ENCODE measurements around the gene SYNE4.
"Not testable (repeated sequence)": the region's sequence is repeated elsewhere in the genome, so short reads cannot be mapped to it uniquely, and the experiment has no call there.

SYNE4 gene

DNA sequence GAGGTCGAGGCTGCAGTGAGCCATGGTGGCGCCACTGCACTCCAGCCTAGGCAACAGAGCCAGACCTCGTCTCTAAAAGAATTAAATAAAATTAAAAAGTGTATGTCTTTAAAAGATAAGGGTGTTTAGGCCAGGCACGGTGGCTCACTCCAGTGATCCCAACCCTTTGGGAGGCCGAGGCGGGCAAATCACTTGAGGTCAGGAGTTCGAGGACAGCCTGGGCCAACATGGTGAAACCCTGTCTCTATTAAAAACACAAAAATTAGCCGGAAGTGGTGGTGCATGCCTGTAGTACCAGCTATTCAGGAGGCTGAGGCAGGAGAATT lies 21.1 kb downstream of the SYNE4 start:
- no peak for DNase-seq

GRCh38 chr19:35986664-35987570 lies 21.7 kb downstream of the SYNE4 start:
- peak; percentile 16 to 43 for DNase-seq

GRCh38 chr19:35986111-35986510 lies 22.5 kb downstream of the SYNE4 start:
- DNase-seq: no peak

GRCh38 chr19:35983177-35983576 lies 25.4 kb downstream of the SYNE4 start:
- no peak for DNase-seq

- DNase-seq: not testable (repeated sequence)
Observed at GRCh38 chr19:35980997-35981396, 27.6 kb downstream of the SYNE4 start.

- DNase-seq: no peak
Observed at GRCh38 chr19:35978832-35979365, 29.7 kb downstream of the SYNE4 start.

DNA sequence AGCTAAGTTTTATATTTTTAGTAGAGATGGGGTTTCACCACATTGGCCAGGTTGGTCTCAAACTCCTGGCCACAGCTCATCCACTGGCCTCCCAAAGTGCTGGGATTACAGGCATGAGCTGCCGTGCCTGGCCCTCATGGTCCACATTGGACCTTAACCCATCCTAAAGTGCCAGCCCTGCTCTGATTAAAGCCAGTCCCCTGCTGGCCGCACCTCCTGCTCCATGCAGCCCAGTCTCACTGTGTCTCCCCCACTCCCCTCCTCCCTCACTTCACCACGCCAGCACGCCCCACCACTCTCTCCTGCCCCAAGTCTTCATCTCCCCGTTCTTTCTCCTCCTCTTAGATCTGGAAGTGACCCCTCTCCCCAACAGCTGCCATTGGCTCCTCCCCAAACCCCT lies 30.3 kb downstream of the SYNE4 start:
- DNase-seq: no peak

DNA sequence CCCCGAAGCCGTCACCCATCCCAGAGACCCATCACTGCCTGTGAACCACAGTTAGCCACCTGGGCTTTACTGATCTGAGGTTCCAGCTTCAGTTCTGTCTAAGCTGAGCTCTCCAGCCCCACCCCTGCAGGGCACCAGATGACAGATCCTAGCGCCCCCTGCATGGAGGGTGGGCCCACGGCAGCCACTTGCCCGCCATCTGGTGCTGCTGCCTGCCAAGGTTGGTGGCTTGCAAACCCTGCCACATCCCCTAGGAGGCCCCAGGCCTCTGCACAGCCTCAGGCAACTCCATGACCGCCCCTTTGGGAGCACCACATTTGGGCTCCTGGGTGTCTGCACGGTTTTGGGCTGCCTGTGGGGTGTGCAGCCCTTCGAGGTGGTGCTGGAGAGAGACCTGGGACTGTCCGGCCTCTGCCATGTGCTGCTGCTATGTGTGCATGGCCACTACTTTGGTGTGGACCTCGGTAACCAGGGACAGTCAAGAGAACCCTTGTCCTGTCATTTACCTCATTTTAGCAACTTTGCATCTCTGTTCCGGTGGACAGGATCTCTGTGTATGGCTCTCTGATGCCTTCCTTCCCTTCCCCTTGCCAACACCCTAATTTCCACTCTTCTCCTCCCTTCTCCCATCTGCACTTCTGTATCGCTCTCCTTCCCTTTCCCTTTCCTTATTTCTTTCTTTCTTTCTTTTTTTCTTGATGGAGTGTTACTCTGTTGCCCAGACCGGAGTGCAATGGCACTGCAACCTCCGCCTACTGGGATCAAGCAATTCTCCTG lies 31.0 kb downstream of the SYNE4 start:
- DNase-seq: peak; percentile 47 to 66

DNA sequence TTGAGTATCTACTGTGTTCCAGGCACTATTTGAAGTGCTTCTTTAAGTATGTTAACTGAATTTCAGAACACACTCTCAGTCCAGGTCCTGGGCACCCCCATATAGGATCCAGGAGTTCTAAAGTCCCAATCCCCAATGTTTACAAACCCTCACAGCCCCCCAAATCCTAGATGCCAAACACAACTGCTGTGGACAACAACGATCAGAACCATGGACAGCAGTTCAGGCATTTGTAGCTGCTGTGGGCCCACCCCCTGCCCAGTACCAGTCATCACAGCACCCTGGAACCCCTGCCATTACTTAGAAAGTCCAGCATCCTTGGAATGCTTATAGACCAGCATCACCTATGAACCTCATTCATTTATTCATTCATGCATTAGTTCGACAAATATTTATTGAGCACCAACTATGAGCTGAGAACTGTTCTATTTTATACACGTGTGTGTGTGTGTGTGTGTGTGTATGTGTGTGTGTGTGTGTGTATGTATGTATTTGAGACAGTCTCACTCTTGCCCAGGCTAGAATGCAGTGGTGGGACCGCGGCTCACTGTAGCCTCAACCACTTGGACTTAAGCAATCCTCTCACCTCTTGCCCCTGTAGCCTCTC lies 32.9 kb downstream of the SYNE4 start:
- DNase-seq: no peak

DNA sequence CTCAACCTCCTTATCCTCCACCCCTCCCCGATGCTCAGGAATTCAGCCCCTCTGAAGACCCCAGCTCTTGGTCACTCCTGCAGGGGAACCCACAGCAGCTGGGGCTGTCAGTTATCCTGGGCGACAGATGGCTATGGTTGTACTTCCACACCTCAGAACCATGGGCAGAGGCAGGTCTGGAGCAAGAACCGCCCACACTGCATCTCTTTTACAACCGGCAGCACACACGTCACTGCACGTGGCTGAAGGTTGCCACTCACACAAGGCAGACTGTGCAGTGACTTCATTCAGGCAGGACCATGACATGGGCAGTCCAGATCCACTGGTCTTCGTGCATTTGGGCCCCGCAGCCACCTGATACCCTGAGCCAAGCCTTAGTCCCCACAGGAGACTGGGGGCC lies 35.1 kb downstream of the SYNE4 start:
- no peak for DNase-seq

DNA sequence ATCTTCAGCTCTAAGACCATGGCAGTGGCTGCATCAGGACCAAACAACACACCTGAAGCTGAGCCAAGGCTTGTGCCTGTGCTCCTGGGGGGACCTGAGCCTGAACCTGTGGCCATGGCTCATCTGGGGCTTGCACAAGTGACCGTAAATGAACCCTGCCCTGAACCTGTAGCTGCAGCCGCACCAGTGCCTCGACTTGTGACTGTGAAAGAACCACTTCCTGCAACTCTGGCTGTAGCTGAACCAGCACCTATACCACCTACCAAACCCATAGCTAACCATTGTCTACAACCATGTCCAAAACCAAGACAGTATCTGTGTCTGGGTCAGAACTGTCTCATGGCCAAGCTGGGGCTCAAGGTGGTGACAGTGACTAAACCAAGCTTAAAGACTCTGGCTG lies 41.8 kb downstream of the SYNE4 start:
- no peak for DNase-seq

GRCh38 chr19:35963514-35963913 lies 45.1 kb downstream of the SYNE4 start:
- no peak for DNase-seq

DNA sequence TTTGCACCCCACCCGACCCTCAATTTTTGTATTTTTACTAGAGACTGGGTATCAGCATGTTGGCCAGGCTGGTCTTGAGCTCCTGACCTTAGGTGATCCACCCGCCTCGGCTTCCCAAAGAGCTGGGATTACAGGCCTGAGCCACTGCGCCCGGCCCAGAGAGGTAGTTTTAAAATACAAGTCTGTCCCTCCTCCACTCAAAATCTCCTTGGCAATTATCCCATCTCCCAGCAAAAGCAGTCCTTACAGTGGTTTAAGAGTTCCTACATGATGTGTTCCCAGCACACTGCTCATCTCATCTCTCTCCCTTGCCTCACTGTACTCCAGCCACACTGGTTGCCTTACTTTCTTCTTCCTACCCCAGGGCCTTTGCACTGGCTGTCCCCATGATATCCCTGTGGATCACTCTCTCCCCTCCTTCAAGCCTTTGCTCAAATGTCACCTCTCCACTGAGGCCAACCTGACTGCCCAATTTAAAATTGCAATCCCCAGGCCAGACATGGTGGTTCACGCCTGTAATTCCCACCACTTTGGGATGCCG lies 48.1 kb downstream of the SYNE4 start:
- DNase-seq: no peak

- no peak for DNase-seq
Observed at GRCh38 chr19:35959968-35960320, 48.7 kb downstream of the SYNE4 start.

GRCh38 chr19:35959040-35959967 lies 49.3 kb downstream of the SYNE4 start:
- DNase-seq: peak in 1 of 2 experiments; percentile 11

DNA sequence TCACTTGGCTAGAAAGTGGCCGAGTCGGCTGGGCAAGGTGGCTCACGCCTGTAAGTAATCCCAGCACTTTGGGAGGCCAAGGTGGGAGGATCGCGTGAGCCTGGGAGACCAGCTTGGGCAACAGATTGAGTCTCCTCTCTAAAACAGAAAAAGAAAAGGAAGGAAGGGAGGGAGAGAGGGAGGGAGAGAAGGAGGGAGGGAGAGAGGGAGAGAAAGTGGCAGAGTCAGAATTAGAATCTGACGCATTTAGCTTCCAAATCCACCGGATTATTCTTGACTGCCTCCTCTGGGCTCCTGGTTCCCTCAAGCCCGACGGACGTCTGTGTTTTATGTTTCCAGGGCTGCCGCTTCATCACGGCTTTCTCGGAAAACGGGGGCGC lies 50.0 kb downstream of the SYNE4 start:
- DNase-seq: no peak

- not testable (repeated sequence) for DNase-seq
Observed at GRCh38 chr19:35957411-35957810, 51.2 kb downstream of the SYNE4 start.

- DNase-seq: no peak
Observed at GRCh38 chr19:35955881-35956634, 52.6 kb downstream of the SYNE4 start.

Data from NCI-H1930 (cell line).